NB4 (cell line): Measurements from ENCODE around the gene MCC.

ENCODE experiments used
- MYC ChIP-seq: IDR thresholded peaks from 2 replicates; pipeline ENCODE4 v1.6.1; 2011; ENCODE audit warnings: low read depth, low read length
- POLR2A ChIP-seq: IDR thresholded peaks from 2 replicates; pipeline ENCODE4 v1.6.1; 2011; ENCODE audit warnings: mild to moderate bottlenecking; ENCODE audit not compliant: insufficient read length; ENCODE audit errors: extremely low read depth
- TF ChIP-seq, protein P1 (sequence below): IDR thresholded peaks from one replicate; pipeline ENCODE4 v1.5.1; 2012; ENCODE audit warnings: low read depth, low read length
- TF ChIP-seq, protein P2 (sequence below): IDR thresholded peaks from 2 replicates; pipeline ENCODE4 v1.6.1; 2011; ENCODE audit warnings: low read depth, low read length

DNA sequence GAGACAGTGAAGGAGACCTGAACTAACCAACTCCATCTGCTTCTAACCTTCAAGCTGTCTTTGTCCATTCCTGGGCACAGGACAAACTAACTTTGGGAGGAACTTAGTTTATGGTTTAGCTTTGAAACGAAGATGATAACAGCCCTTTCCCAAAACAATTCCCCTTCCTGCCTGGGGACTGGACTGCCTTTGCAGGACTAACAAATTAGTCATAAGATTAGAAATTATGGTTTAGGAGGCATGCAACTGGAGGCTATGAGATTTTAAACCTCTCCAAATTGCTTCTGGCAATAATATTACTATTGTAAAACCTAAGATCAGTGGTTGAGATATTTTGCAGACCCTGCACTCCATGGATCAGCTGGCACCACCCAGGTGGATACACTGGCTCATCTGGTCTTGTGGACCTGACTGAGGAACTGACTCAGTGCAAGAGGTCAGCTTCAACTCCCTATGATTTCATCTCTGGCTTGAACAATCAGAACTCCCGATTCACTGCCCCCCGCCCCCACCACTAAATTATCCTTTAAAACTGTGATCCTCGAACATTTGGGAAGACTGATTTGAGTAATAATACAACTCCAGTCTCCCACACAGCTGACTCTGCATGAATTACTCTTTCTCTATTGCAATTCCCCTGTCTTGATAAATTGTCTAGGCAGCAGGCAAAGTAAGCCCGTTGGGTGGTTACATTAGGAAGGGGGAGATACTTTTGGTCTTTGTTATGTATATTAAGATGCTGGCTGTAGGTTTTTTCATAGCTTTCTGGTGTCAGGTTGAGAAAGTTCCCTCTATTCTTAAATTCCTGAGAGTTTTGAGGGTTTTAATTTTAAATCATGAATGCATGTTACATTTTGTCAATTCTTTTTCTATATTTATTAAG lies 266.7 kb downstream of the MCC start:
- no peak for TF ChIP-seq POLR2A
- TF ChIP-seq, protein P1, sequence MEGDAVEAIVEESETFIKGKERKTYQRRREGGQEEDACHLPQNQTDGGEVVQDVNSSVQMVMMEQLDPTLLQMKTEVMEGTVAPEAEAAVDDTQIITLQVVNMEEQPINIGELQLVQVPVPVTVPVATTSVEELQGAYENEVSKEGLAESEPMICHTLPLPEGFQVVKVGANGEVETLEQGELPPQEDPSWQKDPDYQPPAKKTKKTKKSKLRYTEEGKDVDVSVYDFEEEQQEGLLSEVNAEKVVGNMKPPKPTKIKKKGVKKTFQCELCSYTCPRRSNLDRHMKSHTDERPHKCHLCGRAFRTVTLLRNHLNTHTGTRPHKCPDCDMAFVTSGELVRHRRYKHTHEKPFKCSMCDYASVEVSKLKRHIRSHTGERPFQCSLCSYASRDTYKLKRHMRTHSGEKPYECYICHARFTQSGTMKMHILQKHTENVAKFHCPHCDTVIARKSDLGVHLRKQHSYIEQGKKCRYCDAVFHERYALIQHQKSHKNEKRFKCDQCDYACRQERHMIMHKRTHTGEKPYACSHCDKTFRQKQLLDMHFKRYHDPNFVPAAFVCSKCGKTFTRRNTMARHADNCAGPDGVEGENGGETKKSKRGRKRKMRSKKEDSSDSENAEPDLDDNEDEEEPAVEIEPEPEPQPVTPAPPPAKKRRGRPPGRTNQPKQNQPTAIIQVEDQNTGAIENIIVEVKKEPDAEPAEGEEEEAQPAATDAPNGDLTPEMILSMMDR: no peak
- TF ChIP-seq MYC: no peak
- TF ChIP-seq, protein P2, sequence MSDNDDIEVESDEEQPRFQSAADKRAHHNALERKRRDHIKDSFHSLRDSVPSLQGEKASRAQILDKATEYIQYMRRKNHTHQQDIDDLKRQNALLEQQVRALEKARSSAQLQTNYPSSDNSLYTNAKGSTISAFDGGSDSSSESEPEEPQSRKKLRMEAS: no peak
